ENCODE measurements around the gene SIVA1.

SIVA1 gene

GRCh38 chr14:104751539-104752422, 1.2 kb upstream of the SIVA1 start:
- no peak for DNase-seq

- no peak for DNase-seq
These were observed 568 bp upstream of the SIVA1 start for GRCh38 chr14:104752423-104752734.

GRCh38 chr14:104753528-104754212, 723 bp downstream of the SIVA1 start:
- DNase-seq, result no peak

GRCh38 chr14:104754213-104754851, 1.4 kb downstream of the SIVA1 start:
- no peak for DNase-seq

GRCh38 chr14:104755621-104756020, 2.7 kb downstream of the SIVA1 start:
- no peak for DNase-seq

- no peak for DNase-seq
These were observed 3.7 kb downstream of the SIVA1 start for GRCh38 chr14:104756477-104757237.

- no peak for DNase-seq
These were observed 4.3 kb downstream of the SIVA1 start for GRCh38 chr14:104757238-104757585.

GRCh38 chr14:104757681-104758392, 4.9 kb downstream of the SIVA1 start:
- no peak for DNase-seq

GRCh38 chr14:104758981-104759969, 6.3 kb downstream of the SIVA1 start:
- no peak for DNase-seq

GRCh38 chr14:104765517-104765916, 12.6 kb downstream of the SIVA1 start:
- no peak for DNase-seq

- no peak for DNase-seq
These were observed 13.4 kb downstream of the SIVA1 start for GRCh38 chr14:104766256-104766862.

- no peak for DNase-seq
These were observed 14.1 kb downstream of the SIVA1 start for GRCh38 chr14:104766863-104767633.

- no peak for DNase-seq
These were observed 14.6 kb downstream of the SIVA1 start for GRCh38 chr14:104767634-104767918.

GRCh38 chr14:104768437-104769323, 15.7 kb downstream of the SIVA1 start:
- DNase-seq, result peak; percentile 91

GRCh38 chr14:104769324-104770071, 16.6 kb downstream of the SIVA1 start:
- DNase-seq, result no peak

GRCh38 chr14:104770072-104770579, 17.2 kb downstream of the SIVA1 start:
- DNase-seq, result no peak

- DNase-seq, result peak; percentile 24
These were observed 17.9 kb downstream of the SIVA1 start for GRCh38 chr14:104770851-104771272.

- DNase-seq, result no peak
These were observed 18.4 kb downstream of the SIVA1 start for GRCh38 chr14:104771374-104771773.
